ENCODE measurements around the gene JARID2. TPM values are rescaled to one million over a fixed set of nuclear protein-coding genes. Genes with fewer than 3 reads are reported as not detected.
A peak's percentile ranks its signal among the peaks of the same experiment; 100 is the strongest.

The JARID2 gene
- total RNA-seq, 1 donor from 2014 or later, result 11.7 TPM

DNA sequence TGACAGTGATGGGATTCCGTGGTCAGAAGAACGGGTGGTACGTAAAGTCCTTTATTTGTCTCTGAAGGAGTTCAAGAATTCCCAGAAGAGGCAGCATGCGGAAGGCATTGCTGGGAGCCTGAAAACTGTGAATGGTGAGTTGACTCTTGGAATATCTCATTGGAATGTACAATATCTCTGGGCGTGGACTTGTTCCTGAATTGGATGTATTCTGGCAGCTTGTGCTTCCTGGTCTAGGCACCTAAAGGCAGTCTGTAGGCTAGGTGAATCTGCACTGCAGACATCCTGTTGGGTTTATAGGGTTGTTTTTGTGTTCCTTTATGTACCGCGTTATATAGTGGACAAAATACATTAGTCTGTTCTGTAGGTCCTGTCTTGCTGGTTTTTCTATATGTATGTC is 128.2 kb downstream of the JARID2 start:
- no peak for DNase-seq (ENCODE audit: low read depth in 2 of 2)

DNA sequence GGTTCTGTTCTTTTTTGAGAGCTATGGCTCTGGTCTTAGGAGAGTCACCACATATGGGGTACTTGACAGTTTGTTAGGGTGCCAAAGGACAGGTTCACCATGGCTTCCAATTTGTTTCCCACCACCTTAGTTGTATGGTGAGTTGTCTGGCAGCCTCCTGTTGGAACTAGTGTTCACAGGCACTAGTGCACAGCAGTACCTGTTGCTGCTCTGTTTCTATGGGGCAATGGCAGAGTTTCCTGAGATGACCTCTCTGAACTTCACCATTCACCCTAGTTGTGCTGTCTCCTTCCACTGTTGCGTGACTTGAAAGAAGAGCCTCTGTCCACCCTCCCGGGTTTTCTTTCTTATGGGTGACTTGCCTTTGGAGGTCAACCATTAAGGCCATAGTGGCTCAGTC is 129.1 kb downstream of the JARID2 start:
- DNase-seq (ENCODE audit: low read depth in 2 of 2), result no peak

DNA sequence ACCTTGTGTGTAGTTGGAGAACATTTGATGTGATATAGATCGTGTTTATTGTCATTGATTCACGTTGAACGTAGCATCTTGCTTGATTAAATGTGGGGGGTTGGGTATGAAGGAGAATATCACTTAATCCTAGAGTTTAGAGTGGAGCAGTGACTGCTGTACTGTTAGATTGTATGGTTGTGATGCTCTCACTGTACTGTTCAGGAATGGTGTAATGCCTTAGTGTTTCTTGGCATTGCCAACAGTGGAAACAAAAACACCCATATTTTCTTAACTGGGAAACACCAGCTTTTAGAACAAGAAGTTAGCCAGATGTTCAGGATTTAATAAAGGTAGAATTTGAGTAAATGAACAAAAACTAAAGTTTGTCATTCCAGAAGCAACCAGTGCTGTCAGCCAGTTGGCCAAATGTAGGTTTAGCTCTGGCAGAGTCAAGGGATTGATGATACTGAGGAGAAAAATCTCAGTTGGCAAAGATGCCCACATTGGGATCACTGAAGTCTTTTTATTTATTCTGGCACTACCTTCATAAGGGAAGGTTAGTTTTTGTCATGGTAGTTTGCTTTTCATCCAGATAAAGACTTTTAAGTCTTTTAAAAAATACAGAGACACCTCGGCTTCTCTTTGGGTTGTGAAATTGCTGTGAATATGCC is 129.9 kb downstream of the JARID2 start:
- DNase-seq (ENCODE audit: low read depth in 2 of 2), result peak in 1 of 2 donors; percentile 43

DNA sequence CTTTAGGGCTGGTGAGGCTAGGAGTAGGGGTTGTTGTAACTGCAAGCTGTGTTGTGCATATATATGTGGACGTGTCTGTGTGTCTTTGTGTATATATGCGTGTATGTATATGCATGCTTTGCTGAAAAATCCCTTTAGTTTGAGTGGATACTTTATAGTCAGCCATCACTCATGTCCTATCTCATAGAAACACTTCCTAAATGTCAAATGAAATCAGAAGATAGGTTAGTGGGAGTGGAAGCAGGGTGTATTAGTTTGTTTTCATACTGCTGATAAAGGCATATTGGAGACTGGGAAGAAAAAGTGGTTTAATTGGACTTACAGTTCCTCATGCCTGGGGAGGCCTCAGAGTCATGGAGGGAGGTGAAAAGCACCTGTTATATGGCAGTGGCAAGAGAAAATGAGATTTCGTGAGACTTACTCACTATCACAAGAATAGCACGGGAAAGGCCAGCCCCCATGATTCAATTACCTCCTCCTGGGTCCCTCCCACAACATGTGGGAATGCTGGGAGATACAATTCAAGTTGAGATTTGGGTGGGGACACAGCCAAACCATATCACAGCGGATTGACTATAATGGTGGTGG is 131.1 kb downstream of the JARID2 start:
- no peak for DNase-seq (ENCODE audit: low read depth in 2 of 2)

DNA sequence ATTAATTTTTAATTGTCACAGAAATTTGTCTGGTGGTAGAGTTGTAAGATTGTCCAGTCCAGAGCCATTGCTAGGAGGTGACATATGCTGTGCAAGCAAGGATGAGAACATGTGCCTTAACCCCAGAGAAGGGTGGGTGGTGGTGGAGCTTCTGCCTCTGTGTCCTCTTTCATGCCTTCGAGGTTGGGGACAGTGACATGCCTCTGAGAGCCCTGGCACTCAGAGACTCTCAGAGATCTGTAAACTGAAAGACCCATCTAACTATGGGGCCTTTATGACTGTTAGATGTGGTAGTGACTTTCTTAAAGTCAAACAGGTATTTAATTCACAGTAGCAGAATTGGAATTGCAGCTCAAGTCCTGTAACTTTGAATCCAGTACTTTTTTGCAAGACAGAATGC is 132.4 kb downstream of the JARID2 start:
- no peak for DNase-seq (ENCODE audit: low read depth in 2 of 2)

DNA sequence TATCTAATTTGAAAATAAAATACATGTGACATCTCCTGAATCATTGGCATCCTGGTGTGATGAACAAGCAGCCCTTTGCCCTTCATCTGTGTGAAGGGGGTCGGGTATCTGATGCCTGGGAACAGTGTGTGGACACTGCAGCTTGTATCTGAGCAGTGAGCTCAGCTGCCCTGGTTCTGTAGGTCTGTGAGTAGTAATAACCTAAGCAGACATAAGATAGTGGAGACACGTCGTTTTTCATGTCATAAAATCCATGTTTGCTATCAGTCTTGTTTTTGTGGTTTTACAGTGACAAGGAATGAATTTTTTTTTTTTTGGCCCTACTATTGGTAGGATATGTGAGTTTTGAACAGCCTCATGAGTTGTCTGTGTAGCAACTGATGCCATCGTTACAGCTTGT is 133.0 kb downstream of the JARID2 start:
- no peak for DNase-seq (ENCODE audit: low read depth in 2 of 2)

DNA sequence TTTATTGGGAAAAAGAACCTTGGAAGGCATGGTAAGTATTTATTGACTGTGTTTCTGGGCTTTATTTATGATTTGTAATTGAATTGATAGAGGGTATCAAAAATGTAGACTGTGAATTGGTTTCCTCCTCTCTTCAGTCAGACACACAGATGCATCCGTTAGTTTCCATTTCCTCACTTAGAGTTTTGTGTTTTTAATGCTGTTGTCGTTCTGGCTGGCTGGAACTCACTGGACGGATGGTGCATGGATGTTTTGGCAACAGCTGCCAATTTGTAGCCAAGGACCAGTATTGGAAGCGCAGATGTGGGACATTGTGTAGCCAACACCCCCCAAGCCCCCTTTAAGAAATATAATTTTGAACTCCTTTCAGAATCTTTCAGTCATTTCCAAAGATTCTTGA is 134.5 kb downstream of the JARID2 start:
- peak in 1 of 2 donors; percentile 96 for DNase-seq (ENCODE audit: low read depth in 2 of 2)

DNA sequence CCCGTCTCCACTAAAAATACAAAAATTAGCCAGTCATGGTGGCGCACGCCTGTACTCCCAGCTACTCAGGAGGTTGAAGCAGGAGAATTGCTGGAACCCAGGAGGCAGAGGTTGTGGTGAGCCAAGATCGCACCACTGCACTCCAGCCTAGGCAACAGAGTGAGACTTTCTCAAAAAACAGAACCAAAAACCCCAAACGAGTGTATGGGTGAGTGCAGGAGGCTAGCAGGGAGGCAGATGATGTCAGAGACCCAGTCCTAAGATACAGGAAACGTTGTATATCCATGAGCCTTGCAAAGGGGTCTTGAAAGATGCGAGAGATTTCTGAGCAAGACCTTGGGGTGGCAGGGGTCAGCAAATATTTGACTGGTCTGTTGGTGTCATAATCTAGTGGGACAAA is 136.2 kb downstream of the JARID2 start:
- DNase-seq (ENCODE audit: low read depth in 2 of 2), result no peak

DNA sequence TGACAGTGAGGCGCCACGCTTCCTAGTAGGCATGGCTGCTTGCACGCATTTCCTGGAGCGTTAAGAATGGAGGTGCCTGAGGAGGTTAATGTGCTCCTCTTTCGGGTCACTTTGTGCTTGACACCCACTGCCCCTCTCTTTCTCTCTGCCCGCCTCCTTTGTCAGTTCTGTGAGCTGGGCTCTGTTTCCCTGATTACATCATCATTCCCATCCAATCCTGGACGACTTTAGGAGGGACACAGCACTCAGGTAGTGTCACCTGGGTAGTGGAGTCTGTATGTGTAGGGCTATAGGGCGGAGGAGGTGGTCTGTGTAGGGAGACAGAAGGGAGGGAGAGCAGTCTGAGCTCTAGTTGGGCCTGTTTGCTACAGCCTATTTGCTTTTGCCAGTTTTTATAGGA is 136.8 kb downstream of the JARID2 start:
- DNase-seq (ENCODE audit: low read depth in 2 of 2), result no peak

DNA sequence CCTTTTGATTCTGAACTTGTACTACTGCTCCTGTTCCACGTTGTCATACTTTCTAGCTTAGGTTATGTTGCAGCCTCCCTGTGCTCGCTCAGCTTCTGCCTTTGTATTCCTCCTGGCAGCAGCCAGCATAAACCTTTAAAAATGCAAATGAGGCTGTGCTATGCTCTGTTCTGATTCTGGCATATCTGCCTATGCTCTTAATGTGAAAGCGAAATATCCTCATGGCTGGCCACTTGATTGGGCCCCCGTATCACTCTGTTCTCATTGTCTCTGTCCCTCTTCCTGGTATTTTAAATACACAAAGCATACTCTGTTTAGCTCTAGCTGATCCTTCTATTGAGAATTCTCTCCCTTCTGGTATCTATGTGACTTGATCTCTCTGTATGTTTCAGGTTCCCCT is 139.0 kb downstream of the JARID2 start:
- peak in 1 of 2 donors; percentile 36 for DNase-seq (ENCODE audit: low read depth in 2 of 2)

DNA sequence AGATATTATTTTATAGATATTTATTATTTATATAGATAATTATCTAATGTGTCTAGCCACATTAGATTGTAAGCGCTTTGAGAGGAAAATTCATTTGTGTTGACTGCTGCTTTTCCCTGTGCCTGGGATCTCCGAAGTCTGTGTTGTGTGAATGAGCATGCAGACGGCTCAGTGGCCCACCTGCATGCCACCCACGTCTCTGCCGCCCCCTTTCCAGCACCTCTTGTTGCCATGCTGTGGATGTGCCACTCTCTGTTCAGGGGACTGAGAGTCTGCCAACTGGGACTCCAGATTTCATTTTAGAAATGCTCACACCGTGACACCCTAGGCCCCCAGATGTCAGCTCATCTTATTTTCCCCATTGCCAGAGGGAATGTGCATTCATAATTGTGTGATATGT is 139.7 kb downstream of the JARID2 start:
- no peak for DNase-seq (ENCODE audit: low read depth in 2 of 2)

DNA sequence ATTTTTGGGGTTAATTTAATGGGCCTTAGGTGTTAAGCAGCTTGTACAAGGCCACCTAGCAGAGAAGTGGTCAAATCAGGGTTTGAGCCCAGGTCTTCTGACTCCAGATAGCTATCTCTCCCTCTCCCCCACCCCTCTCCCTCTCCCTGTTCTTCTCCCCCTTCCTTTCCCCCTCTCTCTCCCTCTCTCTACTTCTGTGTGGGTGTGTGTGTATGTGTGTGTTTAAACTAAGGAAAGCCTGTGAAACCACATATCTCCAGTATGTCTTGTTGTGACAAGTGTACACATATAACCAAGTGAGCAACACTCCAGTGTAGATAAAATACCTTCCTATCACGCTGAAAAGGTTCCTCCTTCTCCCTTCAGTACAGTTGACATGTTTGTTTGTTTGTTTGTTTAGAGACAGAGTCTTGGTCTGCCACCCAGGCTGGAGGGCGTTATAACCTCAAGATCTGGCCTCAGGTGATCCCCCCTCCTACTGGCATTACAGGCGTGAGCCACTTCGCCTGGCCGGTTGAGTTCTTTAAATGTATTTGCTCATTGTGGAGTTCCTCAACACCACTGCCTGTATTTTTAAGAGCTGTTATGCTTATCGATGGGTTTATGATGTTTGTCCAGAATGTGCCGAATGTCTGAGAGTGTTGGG is 140.4 kb downstream of the JARID2 start:
- no peak for DNase-seq (ENCODE audit: low read depth in 2 of 2)

DNA sequence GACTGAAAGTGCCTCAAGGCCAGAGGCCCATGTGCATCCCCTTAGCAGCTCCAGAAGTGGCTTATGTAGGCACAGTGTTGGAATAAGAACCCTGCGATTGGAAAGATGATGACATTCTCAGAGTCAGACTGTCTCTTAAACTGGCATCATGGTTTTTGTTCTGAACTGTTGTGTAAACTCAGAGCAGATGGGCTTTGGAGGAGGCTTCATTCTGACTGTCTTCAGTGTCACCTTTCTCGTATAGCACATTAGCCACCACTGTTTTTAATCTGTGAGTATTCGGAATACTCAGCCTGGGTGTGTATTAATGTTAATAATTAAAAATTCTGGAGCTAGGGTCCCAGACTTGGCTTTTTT is 140.9 kb downstream of the JARID2 start:
- DNase-seq (ENCODE audit: low read depth in 2 of 2), result no peak

DNA sequence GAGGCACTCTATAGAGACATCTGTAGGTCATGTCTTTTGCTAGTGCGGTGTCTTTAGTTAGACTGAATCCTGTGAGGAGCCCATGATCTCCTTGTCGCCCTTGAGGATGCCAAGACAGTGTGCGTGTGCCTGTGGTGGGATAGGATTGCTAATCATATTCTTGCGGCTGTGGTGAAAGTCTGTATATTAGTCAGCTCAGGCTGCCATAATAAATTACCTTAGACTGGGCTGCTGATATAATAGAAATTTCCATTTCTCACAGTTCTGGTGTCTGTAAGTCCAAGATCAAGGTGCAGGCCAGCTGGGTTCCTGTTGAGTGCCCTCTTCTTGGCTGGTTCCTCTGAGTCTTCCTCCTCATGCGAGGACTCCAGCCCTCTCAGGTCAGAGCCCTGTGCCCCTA is 141.2 kb downstream of the JARID2 start:
- no peak for DNase-seq (ENCODE audit: low read depth in 2 of 2)

DNA sequence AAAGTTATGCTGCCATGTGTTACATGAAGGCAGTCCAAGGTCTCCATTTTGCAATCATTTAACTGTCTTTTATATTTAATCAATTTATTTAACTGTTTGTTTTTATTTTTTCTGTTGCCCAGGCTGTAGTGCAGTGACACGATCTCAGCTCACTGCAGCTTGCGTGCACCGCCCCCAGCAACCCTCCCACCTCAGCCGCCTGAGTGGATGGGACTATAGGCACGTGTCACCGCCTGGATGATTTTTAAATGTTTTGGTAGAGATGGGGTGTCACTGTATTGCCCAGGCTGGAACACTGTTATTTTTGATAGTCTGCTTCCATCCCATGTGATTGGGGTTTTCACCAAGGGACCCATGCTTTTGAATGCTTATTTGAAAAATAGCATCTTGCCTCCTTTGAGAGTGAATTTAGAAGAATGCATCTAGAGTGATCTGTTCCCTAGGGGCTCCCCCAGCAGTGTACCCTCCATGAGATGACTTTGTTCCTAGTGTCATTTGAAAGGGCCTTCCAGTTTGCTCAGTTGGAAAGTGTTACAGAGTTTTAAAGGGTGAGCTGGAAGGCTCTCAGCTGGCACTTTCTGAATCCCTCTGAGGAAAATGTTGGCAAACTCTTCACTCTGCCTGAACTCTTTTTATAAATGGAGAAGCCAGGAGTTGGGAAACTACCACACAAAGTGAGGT is 143.4 kb downstream of the JARID2 start:
- no peak for DNase-seq (ENCODE audit: low read depth in 2 of 2)

DNA sequence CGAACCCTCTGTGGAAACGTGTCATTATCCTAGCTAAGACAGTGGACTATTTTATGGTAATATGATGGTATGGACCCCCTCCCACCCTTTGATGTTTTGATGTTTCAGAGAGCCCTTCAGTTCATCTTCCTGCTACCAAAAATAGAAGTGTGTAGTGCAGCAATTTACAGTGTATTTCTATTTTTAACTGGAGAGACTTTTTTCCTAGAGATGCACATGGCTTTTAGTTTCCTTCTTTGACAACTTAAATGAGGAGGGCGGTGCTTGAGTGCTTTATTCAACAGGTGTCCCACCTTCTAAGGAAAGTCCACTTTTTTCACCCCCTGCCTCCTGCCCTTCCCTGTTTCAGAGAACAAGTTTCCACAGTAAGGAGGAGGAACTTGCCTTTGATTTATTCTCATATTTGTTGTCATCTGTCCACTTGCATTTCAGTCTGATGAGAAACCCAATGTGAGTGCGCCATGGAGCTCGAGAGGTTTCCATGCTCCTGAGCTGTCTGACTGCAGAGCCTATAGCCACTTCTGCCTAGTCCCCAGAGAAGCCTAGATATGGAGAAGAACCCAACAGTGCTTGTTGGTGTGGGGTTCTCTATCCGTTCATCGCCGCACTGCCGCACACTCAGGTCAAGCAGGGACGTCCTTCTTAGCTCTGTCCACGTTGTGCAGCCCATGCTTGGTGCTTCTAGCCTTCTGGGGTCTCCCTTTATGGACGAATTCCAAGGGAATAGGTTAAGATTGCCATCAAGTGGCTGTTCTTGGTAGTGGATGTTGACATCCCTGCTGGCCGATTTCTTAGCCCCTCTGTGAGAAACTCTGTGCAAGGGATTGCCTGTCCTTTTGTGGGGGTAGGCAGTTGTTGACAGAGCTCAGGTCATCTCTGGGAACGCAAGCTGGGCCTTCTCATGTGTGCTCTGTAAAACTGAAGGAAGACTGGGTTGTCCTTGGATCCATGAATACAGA is 144.2 kb downstream of the JARID2 start:
- DNase-seq (ENCODE audit: low read depth in 2 of 2), result peak; percentile 61 to 71

DNA sequence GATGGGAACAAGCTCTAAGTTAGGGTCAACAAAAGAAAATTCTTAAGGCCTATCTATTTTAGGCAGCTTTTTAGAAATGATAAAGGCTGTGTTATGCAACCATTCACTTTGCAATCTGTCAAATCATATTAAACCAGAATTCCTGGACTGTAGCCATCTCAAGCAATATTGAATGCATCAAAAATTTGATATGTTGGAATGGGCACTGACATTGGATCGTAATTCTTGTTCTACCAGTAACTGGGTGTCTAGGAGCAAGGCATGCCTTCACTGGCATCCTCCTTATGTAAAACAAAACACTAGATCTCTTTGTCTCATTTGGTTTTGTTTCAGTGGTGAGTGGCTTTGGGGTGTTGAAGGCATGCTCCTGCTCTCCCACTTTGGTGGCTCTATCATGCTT is 145.6 kb downstream of the JARID2 start:
- DNase-seq (ENCODE audit: low read depth in 2 of 2), result no peak

DNA sequence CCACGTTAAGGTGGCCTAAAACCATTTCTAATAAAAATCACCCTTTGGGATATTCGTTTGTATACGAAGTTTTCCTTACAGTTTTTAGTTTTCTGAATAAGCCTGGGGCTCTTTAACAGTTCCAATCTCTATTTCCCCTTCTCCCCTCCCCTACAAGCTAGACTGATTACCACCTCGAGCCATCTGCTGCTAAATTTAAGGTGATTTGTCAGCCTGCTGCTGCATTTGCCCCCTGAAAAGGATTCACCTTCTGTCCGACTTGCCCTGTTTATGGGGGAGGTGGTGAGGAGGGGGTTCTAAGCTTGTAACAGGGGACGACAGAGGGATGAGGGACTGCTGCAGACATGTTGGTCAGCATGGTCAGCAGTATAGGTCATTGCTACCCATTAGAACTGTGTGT is 146.3 kb downstream of the JARID2 start:
- no peak for DNase-seq (ENCODE audit: low read depth in 2 of 2)

DNA sequence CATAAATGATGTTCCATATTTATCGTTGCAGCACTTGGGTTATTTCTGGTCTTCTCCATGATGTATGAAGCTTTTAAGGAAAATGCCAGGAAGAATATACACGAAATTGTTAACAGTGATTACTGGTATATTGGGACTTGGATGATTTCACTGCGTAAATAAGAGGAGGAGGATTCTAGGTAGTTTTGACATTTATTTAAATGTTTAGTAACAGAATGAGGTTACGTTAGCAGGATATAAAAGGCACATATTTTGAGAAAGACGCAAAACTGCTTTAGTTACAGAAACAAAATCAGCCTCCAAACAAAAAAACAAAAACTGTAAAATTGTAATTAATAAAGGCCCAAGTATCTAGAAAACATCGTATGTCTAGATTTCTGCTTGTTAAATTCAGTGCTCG is 147.7 kb downstream of the JARID2 start:
- no peak for DNase-seq (ENCODE audit: low read depth in 2 of 2)

DNA sequence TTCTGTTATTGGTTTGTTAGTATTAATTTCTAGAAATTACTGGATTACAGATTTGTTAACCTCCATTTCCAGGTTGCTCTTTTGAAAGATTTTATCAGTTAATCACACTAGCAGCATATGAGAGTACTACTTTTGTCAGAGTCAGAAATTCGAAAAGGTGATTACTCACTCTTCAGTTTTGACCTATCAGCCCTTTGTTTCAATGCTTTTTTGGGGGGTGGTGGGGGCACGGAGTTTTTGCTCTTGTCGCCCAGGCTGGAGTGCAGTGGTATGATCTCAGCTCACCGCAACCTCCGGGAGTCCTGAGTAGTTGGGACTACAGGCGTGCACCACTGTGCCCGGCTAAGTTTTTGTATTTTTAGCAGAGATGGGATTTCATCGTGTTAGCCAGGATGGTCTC is 149.2 kb downstream of the JARID2 start:
- no peak for DNase-seq (ENCODE audit: low read depth in 2 of 2)

DNA sequence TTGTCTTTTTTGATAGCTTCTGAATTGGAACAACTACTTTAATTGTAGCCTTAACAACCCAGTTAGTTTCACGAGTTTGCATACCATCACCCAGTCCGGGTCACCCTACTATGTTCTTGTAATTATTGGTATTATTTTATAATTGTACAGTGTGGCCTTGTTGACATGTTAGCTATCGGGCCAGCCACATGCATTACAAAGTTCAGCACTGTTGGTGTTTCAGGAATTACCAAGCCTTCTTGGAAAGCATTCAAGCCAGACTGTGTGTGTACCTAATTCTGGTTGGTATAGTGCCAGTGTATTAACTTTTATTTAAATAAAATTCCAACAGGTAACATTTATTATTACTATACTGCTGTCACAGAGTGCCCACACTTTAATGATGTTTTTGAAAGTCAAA is 150.9 kb downstream of the JARID2 start:
- no peak for DNase-seq (ENCODE audit: low read depth in 2 of 2)

Data from lung microvascular endothelial cell (primary cell).